ENCODE results near the gene CD4.

DNA sequence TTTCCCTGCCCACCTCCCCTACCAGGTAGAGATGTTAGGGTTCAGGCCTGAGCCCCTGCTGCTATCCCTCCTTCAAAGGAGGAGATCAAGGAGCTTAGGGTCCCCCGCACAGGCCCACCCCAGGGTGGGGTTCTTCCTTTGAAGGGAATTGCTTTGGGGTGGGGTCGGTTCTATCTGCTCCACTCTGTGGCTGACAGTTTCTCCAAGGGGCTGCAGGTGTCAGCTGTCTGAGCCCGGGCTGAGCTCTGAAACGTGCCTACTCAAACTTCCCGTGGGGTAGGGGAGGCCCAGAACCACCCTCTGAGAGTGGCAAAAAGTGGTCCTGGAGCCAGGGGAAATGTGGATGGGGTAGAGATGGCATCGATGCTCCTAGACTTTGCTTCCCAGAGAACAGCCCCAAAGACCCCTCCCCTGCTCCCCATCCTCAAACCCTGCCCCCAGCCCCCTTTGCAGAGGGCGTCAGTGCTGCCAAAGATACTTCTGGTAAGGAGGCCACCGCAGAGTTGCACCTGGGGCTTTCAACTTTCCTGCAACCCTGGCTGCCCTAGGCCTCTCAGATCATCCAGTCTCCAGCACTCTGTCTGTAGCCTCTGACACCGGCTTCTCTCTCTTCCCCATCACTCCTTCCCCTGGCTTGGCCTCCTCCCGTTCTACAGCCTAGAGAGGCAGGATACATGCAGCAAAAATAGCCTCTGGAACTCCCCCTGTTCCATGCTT, 6.3 kb upstream of the CD4 start:
- no peak for TF ChIP-seq CTCF (tag by site-specific recombination; IDR thresholded peaks at IDR 0.05)
- TF ChIP-seq ZBTB21 (tag by site-specific recombination; IDR thresholded peaks at IDR 0.05), result no peak
- TF ChIP-seq ZNF23 (tag by site-specific recombination; IDR thresholded peaks at IDR 0.05; ENCODE audit: borderline replicate concordance), result no peak
- TF ChIP-seq KLF16 (tag by site-specific recombination; IDR thresholded peaks at IDR 0.05), result no peak
- no peak for TF ChIP-seq ZNF211 (tag by site-specific recombination; IDR thresholded peaks at IDR 0.05; ENCODE audit: low read depth)
- TF ChIP-seq, protein P1, sequence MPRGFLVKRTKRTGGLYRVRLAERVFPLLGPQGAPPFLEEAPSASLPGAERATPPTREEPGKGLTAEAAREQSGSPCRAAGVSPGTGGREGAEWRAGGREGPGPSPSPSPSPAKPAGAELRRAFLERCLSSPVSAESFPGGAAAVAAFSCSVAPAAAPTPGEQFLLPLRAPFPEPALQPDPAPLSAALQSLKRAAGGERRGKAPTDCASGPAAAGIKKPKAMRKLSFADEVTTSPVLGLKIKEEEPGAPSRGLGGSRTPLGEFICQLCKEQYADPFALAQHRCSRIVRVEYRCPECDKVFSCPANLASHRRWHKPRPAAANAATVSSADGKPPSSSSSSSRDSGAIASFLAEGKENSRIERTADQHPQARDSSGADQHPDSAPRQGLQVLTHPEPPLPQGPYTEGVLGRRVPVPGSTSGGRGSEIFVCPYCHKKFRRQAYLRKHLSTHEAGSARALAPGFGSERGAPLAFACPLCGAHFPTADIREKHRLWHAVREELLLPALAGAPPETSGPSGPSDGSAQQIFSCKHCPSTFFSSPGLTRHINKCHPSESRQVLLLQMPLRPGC (tag by site-specific recombination; IDR thresholded peaks at IDR 0.05), result no peak
- TF ChIP-seq ZNF776 (tag by site-specific recombination; IDR thresholded peaks at IDR 0.05; ENCODE audit: borderline replicate concordance), result no peak
- TF ChIP-seq ZSCAN5A (tag by site-specific recombination; IDR thresholded peaks at IDR 0.05), result no peak
- no peak for TF ChIP-seq ZNF114 (tag by site-specific recombination; IDR thresholded peaks at IDR 0.05)
- no peak for TF ChIP-seq ZNF354C (tag by site-specific recombination; IDR thresholded peaks at IDR 0.05; ENCODE audit: borderline replicate concordance, low read depth)
